Right renal cortex interstitium (tissue), 3 donors: ENCODE measurements around the gene VPS52. TPM values are rescaled to one million over a fixed set of nuclear protein-coding genes. Genes with fewer than 3 reads are reported as not detected.

Experiments used
- DNase-seq, 3 donors: peaks; one replicate each; pipeline ENCODE4 v3.0.0-alpha.2; 2013; ENCODE audit warnings: low read depth in 3 of 3, low spot score in 2 of 3
- polyA plus RNA-seq, 3 donors: library from polyadenylated mRNA; unstranded; fragments of 120-200 nt; gene quantifications; one replicate each; pipeline ENCODE4 v1.2.1, GENCODE V29; 2013; ENCODE audit not compliant: insufficient read length in 3 of 3

Gene VPS52
- polyA plus RNA-seq, 3 donors, result 58.1 to 82.9 (median 75.3) TPM

DNA sequence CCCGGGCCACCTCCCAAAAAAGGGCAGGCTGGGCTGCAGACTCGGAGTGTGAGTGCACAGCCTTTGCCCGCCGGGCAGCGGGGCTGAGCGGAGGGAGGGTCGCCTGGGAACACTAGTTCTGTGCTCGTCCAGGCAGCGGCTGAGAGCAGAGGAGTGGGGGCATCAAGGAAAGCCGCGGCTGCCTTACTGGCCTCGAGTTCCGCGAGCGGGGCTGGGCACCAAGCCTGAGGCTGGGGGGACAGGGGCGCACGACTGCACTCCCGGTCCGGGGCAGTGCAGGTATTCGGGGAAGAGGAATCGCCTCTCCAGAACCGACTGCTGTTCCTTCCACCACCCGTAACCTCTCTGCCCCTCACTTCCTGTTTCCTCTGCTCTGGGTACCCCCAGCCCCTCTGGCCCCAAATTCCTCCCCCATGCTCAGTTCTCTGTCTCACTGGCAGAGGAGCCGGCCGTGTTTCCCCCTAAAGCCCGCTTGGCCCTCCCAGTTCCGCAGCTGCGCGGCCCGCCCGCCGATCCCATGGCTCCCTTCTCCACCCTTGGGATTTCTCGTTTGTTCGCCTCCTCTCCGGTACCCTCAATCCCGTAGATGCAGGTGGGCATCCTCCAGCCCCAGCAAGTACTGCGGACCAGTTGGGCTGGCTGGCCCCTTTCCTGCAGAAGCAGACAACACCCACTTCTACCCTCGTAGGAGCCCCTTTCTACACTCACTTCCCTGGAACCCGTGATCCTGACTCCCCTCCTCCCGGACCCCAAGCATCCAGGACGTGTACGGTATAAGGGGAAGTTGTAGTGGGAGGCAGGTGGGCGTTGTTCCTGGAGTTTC, 58.3 kb downstream of the VPS52 start:
- DNase-seq, result no peak

DNA sequence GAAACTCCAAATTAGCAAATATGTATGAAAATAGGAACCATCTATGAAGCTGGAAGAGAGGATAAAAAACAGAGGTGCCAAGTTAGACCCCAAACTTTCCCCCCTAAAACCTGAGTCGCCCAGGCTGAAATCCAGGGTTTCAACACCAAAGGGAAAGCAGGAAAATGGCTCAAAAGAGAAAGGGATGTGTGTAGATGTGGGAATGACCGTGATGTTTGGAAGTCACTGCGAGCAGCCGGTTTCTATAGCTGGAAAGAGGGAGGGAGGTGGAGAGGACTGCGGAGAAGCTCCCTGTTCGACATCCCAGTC, 58.9 kb downstream of the VPS52 start:
- DNase-seq, result no peak

DNA sequence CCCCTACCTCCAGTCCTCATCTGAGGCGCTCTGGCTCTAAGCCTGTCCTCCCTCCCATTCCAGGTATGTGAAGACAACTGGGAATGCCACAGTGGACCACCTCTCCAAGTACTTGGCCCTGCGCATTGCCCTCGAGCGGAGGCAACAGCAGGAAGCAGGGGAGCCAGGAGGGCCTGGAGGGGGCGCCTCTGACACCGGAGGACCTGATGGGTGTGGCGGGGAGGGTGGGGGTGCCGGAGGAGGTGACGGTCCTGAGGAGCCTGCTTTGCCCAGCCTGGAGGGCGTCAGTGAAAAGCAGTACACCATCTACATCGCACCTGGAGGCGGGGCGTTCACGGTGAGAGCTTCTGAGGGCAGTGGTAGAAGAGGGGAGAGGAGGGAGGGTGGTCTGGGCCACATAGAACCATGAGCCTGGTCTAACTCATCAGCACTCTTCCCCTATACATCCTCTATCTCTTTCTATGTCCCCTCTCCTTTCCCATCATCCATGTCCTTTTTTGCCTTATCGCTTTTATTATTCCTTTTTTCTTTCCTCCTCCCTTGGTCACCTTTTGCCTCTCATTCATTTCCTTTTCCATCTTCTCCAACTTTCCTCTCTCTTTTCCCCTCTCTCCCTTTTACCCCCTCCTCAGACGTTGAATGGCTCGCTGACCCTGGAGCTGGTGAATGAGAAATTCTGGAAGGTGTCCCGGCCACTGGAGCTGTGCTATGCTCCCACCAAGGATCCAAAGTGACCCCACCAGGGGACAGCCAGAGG, 59.8 kb downstream of the VPS52 start:
- no peak for DNase-seq

DNA sequence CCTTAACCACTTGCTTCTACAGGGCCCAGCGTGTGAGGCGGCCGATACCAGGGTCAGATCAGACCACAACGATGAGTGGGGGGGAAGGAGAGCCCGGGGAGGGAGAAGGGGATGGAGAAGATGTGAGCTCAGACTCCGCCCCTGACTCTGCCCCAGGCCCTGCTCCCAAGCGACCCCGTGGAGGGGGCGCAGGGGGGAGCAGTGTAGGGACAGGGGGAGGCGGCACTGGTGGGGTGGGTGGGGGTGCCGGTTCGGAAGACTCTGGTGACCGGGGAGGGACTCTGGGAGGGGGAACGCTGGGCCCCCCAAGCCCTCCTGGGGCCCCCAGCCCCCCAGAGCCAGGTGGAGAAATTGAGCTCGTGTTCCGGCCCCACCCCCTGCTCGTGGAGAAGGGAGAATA, 60.5 kb downstream of the VPS52 start:
- no peak for DNase-seq

DNA sequence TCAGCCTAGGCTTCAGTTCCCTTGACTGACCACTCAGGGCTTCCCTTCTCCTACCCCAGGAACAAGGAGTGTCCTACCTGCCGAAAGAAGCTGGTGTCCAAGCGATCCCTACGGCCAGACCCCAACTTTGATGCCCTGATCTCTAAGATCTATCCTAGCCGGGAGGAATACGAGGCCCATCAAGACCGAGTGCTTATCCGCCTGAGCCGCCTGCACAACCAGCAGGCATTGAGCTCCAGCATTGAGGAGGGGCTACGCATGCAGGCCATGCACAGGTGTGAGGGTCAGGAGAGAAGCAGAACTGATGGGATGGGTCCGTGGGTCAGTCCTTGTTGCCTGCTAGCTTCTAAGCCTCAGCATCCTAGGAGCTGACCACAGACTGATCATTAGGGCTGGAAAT, 61.8 kb downstream of the VPS52 start:
- no peak for DNase-seq

DNA sequence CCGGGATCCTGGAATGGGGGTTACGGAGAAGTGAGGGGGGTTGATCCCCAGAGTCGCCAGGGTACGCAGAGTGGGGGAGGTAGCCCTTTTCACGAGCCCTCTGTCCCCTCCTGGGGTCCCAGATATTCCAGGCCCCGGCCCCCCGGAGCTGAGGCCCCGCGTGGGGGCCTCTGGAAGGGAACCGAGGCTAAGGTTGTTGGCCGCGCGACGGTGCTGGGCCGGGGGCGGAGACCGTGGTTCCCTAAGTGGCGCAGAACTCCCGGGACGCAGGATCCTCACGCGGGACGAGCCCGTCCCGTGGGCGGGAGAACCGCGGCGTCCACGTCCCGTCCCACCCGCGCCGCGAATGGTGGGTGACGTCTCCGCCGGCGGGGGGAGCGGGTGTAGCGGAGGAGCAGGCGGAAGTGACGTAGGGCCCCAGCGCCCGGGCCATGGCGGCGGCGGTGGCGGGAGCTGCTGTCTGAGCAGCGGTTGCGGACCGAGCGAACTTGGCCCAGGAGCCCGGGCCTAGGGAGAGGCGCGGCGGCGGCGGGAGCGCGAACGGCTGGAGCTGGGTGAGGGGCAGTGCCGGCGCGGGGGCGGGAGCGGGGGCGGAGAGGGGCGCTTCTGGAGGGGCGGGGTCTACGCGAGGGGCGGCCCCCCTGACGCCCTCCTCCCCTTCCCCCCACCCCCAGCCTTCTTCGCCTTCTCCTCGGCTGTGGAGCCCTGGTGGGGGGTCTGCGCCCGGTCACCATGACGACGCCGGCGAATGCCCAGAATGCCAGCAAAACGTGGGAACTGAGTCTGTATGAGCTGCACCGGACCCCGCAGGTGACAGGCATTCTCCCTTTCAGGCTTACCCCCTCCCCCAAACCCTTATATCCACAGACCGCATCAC, 63.3 kb downstream of the VPS52 start, which contains the start of gene RING1:
Gene RING1, plus strand, starts transcription at position 410 of the 877 bp plus-strand sequence. Its CDS starts 323 bp downstream, at position 733.
- no peak for DNase-seq

DNA sequence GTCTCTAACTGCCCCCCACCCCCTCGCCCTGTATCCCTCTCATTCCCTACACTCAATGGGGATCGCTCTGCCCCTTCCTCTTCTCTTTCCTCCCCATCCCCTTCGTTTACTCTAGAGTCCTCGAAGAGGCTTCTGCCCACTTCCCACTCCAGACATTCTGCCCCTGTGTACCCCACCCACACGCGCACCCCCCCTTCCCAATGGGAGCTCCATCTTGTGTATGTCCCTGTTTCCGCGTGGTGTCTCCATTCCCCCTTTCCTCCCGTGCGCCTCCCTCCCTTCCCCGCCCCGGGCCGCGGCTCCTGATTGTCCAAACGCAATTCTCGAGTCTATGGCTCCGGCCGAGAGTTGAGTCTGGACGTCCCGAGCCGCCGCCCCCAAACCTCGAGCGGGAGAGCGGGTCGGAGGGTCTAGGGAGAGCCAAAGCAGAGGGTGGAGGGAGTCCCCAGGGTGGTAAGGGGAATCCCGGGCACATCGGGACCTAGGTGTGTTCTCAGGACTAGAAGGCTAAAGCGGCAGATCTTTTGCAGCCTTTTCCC, 64.1 kb downstream of the VPS52 start:
- DNase-seq, result peak in 1 of 3 donors; percentile 64

DNA sequence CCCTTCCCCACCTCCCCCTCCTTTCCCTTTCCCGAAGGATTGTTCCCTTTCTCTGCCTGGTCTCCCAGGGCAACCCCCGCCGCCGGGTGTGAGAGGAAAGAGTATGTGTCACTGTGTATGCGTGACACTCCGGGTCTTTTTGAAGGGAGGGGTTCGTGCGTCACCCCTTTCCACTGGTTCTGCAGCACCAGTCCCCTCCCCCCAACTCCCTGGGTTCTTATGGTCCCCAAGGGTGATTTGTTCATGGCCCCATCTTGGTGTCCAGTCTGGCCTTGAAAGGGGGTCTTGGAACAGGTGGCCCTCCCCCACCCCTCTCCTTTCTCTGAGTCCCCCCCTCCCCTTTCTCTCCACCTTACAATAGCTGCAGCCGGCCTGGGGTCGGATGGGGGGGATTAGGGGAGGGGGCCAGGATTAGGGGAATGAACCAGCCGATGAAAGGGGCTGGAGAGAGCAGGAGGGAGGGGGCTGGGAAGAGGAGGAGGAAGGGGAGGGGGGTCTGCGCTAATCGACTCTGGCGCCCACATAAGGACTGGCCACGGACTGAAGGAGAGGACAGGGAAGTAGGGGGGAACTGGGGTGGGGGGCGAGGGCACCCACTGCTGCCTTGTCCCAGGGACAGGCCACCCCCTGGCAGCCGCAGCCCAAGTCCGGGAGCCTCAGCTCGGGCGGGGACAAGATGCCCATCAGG, 64.7 kb downstream of the VPS52 start:
- DNase-seq, result no peak

DNA sequence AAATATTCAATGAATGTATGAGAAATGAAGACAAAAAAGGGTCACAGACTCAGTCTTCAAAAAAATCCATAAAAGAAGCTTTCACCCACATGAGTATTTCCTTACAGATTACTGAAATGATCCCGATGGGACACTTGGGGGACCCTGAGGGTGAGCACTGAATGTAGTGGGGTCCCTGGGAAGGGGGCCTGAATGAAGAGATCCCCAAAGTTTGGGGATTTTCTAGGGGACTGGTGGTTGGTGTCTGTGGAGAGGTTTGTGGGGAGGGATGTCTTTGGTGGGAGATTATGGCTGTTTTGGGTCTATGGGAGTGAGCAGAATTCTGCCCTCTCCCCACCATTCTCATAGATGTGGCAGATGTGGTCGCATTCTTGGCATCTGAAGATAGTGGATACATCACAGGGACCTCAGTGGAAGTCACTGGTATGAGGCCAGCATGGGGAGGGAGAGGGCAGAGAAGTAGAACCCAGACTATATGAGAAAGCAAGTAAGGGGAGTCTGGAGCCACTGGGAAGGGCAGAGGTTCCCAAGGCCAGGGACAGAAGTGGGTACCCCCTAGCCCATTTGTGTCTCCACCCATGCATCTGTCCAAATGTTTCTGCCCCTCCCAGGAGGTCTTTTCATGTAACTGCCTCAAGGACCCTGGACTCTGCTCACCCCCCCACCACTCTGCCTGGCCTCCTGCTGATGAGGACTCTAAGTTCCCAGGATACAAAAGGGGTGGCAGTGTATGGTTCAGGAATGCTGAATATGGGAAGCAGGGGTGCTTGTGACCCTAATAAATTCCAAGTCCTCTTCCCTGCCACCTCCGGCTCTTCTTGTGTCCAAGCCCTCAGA, 65.4 kb downstream of the VPS52 start:
- no peak for DNase-seq

DNA sequence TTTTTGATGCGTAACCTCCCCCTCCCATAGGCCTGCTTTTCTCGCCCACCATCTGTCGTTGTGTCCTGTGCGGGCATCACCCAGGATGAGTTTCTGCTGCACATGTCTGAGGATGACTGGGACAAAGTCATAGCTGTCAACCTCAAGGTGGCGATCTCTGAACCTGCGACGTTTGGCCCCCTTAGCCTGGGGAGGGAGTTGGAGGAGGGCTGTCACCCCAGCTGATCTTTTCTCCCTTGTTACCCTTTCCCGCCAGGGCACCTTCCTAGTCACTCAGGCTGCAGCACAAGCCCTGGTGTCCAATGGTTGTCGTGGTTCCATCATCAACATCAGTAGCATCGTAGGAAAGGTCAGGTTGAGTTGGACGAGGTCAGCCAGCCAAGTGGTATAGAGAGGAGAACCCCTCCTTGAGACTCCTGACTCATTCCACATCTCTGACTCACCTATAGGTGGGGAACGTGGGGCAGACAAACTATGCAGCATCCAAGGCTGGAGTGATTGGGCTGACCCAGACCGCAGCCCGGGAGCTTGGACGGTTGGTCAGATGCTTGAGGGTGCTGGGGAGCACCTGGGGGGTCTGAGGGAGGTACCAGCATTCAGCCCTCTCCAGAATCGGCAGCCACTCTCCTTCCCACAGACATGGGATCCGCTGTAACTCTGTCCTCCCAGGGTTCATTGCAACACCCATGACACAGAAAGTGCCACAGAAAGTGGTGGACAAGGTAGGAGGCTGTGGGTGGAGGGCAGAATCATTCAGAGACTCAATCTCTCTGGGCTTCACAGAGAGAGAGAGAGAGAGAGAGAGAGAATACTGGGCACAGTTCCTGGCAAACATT, 66.3 kb downstream of the VPS52 start:
- DNase-seq, result no peak

DNA sequence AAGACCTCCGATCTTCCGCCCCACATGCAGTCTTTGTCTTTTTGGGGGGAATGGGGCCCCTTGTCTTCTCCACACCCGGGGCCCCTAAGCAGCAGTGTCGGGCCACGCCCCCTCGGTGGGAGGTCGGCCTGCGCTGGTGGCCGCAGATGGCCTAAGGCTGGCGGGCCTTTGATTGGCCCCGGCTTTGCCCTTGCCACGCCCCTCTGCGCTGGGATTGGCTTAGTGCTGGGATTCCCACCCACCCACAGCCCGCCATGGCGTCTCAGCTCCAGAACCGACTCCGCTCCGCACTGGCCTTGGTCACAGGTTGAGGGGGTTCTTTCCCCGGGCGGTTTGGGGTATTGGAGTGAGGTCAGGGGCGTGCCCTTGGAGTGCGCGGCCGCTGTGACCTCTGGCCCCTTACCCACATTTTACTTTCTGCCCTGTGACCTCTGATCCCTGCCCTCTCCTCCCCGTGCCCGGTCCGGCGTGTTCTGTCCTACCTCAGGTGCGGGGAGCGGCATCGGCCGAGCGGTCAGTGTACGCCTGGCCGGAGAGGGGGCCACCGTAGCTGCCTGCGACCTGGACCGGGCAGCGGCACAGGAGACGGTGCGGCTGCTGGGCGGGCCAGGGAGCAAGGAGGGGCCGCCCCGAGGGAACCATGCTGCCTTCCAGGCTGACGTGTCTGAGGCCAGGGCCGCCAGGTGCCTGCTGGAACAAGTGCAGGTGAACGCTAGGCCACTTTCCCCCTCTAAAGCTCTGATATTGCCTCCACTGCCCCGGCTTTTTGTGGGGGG, 67.1 kb downstream of the VPS52 start, which contains the start of gene HSD17B8:
Gene HSD17B8, plus strand, starts transcription at position 241 of the 776 bp plus-strand sequence. Its CDS starts 14 bp downstream, at position 255.
- peak; percentile 65 to 91 (median 80) for DNase-seq

DNA sequence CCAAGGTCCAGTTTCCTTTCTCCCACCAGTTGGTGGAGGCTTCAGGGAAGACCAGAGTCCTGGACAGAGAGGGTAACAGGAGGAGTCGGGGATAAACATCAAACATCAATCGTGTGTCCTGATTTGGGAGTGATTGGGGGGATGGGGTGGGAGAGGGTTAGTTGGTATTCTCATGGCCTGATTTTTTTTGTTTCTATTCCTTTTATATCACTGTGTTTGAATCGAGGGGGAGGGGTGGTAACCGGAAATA, 67.6 kb downstream of the VPS52 start:
- no peak for DNase-seq

DNA sequence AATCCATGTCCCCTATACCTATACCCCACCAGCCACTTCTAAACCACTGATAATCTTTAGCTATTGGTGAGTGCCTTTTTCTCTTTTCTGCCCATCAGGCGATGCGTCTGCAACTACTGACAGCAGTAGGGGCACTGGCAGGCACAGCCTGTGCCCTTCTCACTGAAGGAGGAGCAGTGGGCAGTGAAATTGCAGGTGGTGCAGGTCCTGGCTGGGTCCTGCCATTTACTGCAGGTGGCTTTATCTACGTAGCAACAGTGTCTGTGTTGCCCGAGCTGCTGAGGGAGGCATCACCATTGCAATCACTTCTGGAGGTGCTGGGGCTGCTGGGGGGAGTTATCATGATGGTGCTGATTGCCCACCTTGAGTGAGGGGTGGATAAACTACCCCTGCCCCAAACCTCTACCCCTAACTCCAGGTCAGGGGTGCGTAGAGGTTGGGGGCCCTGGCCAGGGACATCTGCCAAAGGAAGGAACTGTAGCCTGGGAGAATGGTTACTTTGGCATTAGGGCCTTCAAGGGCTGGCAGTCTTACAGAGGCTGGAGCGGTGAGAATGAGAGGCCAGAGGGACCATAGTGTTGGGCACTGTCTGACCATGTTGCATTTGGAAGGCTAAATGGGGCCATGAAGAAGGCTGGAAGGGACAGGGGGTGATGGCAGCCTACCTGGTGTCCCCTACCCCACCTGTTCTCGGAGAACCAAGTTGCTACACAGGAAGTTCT, 68.1 kb downstream of the VPS52 start:
- no peak for DNase-seq

DNA sequence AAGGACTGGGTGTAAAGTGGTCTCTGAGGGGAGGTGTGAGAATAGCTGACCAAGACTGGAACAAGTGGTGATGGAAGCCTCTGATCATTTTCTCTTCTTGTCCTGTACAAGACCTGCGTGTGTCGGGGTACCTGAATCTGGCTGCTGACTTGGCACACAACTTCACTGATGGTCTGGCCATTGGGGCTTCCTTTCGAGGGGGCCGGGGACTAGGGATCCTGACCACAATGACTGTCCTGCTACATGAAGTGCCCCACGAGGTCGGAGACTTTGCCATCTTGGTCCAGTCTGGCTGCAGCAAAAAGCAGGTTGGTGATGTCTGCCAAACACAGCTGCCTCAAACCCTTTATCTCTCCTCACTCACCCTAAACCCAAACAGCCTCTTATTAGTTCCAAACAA, 68.9 kb downstream of the VPS52 start:
- DNase-seq, result no peak

DNA sequence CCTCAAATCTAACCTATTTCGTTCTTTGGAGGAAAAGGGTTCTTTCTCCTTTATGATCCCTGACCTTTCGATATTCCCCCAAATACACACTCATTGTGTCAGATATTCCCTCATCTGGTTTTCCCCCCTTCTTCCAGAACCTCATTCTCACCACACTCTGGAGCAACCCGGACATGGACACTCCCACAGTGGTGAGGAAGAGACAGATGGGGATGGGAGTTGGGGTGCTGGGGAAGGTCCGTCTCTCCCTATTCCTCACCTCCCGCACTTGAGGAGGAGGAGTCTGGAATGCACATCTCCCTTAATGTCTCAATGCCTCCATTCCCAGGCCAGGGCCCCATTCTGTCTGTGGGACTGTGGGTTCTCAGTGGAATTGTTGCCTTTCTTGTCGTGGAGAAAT, 69.7 kb downstream of the VPS52 start:
- no peak for DNase-seq

DNA sequence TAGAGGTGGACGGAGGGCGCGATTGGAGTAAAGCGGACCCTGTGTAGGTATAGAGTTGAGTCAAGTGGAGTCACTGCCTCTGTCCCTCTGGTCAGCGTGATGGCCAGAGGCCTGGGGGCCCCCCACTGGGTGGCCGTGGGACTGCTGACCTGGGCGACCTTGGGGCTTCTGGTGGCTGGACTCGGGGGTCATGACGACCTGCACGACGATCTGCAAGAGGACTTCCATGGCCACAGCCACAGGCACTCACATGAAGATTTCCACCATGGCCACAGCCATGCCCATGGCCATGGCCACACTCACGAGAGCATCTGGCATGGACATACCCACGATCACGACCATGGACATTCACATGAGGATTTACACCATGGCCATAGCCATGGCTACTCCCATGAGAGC, 70.5 kb downstream of the VPS52 start:
- no peak for DNase-seq
